GM12872 (cell line): ENCODE results near the gene CHRNA7.
A peak's percentile ranks its signal among the peaks of the same experiment; 100 is the strongest.

ENCODE experiments used
- CTCF ChIP-seq: IDR thresholded peaks from 3 replicates; pipeline ENCODE4 v1.5.1; 2011; ENCODE audit warnings: low read depth, mild to moderate bottlenecking, low read length, moderate library complexity; ENCODE audit not compliant: insufficient read depth

CHRNA7 gene

GRCh38 chr15:32029862-32030781 lies at the start of gene CHRNA7:
Gene CHRNA7, plus strand, starts transcription at chr15:32030515. Its CDS starts 80 bp downstream, at chr15:32030595.
- TF ChIP-seq CTCF = 0 out of 3 replicates have a peak, but pooled peaks have one; percentile 9

GRCh38 chr15:31985607-31986006 lies 44.7 kb upstream of the CHRNA7 start:
- TF ChIP-seq CTCF = no peak

- no peak for TF ChIP-seq CTCF
Observed at GRCh38 chr15:31993062-31993461, 37.3 kb upstream of the CHRNA7 start.

GRCh38 chr15:31997711-31998110 lies 32.6 kb upstream of the CHRNA7 start:
- TF ChIP-seq CTCF = no peak

GRCh38 chr15:32003558-32003957 lies 26.8 kb upstream of the CHRNA7 start:
- TF ChIP-seq CTCF = no peak

- TF ChIP-seq CTCF = no peak
Observed at GRCh38 chr15:32004249-32004648, 26.1 kb upstream of the CHRNA7 start.

- TF ChIP-seq CTCF = no peak
Observed at GRCh38 chr15:32007355-32007960, 22.9 kb upstream of the CHRNA7 start.
